LNCaP clone FGC (cell line): Measurements from ENCODE around the gene TNS1.

Source experiments
- DNase-seq: peaks from one replicate; pipeline ENCODE4 v3.0.0-alpha.2; 2011; ENCODE audit warnings: low read depth
- H3K4me3 ChIP-seq: 2 replicates; pipeline ENCODE4 v1.5.1; 2011; ENCODE audit warnings: mild to moderate bottlenecking, low read depth, low read length, control low read depth
- CTCF ChIP-seq: IDR thresholded peaks from 2 replicates; pipeline ENCODE4 v1.5.1; 2012; ENCODE audit warnings: mild to moderate bottlenecking; ENCODE audit not compliant: control insufficient read depth, insufficient read depth; ENCODE audit errors: extremely low read depth

TNS1 gene

GRCh38 chr2:218024871-218025270 is 22.1 kb upstream of the TNS1 start:
- no peak for TF ChIP-seq CTCF
- no peak overlapping the region for H3K4me3 ChIP-seq
- DNase-seq, result no peak

- no peak for DNase-seq
- TF ChIP-seq CTCF, result no peak
Measured at GRCh38 chr2:218024336-218024735, 21.5 kb upstream of the TNS1 start.

GRCh38 chr2:218023636-218024035 is 20.8 kb upstream of the TNS1 start:
- no peak overlapping the region for H3K4me3 ChIP-seq
- TF ChIP-seq CTCF, result no peak
- DNase-seq, result no peak

More at GRCh38 chr2:218024336-218024735, 21.5 kb upstream of the TNS1 start:
- no peak overlapping the region for H3K4me3 ChIP-seq

- H3K4me3 ChIP-seq, result no peak overlapping the region
- DNase-seq, result no peak
- no peak for TF ChIP-seq CTCF
Measured at GRCh38 chr2:218022851-218023530, 20.2 kb upstream of the TNS1 start.

- no peak for DNase-seq
- H3K4me3 ChIP-seq, result no peak overlapping the region
- no peak for TF ChIP-seq CTCF
Measured at GRCh38 chr2:218022131-218022850, 19.5 kb upstream of the TNS1 start.

- H3K4me3 ChIP-seq, result no peak overlapping the region
- no peak for TF ChIP-seq CTCF
- no peak for DNase-seq
Measured at GRCh38 chr2:218021536-218022071, 18.8 kb upstream of the TNS1 start.
